ENCODE measurements around the gene NXPE1.

- no peak for TF ChIP-seq CTCF (IDR thresholded peaks at IDR 0.05 in 2 of 3, conservative IDR thresholded peaks at IDR 0.05 in 1 of 3; ENCODE audit: insufficient read depth in 2 of 3, low read depth in 1 of 3, low read length in 3 of 3)
- no peak for TF ChIP-seq EZH2 (IDR thresholded peaks at IDR 0.05; ENCODE audit: borderline replicate concordance, low read depth, low read length)
- TF ChIP-seq NFIX (CRISPR knock-in tag; IDR thresholded peaks at IDR 0.05; ENCODE audit: low read depth) = no peak
- TF ChIP-seq TEAD4 (IDR thresholded peaks at IDR 0.05; ENCODE audit: low read length) = no peak
- TF ChIP-seq TEAD4 (CRISPR knock-in tag; IDR thresholded peaks at IDR 0.05; ENCODE audit: borderline replicate concordance) = no peak
- no peak for TF ChIP-seq YBX1 (IDR thresholded peaks at IDR 0.05)
- TF ChIP-seq FOXJ3 (CRISPR knock-in tag; IDR thresholded peaks at IDR 0.05) = no peak
- no peak for TF ChIP-seq POLR2AphosphoS5 (IDR thresholded peaks at IDR 0.05; ENCODE audit: control insufficient read depth, insufficient read depth, low read depth, low read length)
- no peak for TF ChIP-seq ZNF146 (CRISPR knock-in tag; IDR thresholded peaks at IDR 0.05; ENCODE audit: unreplicated experiment)
- no peak for TF ChIP-seq ZNF561 (CRISPR knock-in tag; conservative IDR thresholded peaks at IDR 0.05)
- TF ChIP-seq TRIM25 (IDR thresholded peaks at IDR 0.05; ENCODE audit: borderline replicate concordance) = no peak
- no peak for TF ChIP-seq POLR2A (conservative IDR thresholded peaks at IDR 0.05)
- no peak for TF ChIP-seq ZNF3 (CRISPR knock-in tag; IDR thresholded peaks at IDR 0.05)
- TF ChIP-seq TCF7L2 (IDR thresholded peaks at IDR 0.05; ENCODE audit: low read depth, low read length) = no peak
- no peak for TF ChIP-seq ZNF76 (CRISPR knock-in tag; IDR thresholded peaks at IDR 0.05; ENCODE audit: borderline replicate concordance)
These were observed 27.8 kb upstream of the NXPE1 start for GRCh38 chr11:114587398-114587953.

All from K562 (cell line).